ENCODE results near the gene PTH2R.

GRCh38 chr2:208407667-208408066, 1.1 kb downstream of the PTH2R start:
- TF ChIP-seq, protein P1, sequence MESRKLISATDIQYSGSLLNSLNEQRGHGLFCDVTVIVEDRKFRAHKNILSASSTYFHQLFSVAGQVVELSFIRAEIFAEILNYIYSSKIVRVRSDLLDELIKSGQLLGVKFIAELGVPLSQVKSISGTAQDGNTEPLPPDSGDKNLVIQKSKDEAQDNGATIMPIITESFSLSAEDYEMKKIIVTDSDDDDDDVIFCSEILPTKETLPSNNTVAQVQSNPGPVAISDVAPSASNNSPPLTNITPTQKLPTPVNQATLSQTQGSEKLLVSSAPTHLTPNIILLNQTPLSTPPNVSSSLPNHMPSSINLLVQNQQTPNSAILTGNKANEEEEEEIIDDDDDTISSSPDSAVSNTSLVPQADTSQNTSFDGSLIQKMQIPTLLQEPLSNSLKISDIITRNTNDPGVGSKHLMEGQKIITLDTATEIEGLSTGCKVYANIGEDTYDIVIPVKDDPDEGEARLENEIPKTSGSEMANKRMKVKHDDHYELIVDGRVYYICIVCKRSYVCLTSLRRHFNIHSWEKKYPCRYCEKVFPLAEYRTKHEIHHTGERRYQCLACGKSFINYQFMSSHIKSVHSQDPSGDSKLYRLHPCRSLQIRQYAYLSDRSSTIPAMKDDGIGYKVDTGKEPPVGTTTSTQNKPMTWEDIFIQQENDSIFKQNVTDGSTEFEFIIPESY (IDR thresholded peaks at IDR 0.05; ENCODE audit: borderline replicate concordance, low read depth), result no peak
- TF ChIP-seq CTCF (IDR thresholded peaks at IDR 0.05) (peak; percentile 39), FOXM1 (IDR thresholded peaks at IDR 0.05; ENCODE audit: low read depth) (no peak), RFX5 (IDR thresholded peaks at IDR 0.05; ENCODE audit: low read length) (no peak), REST (IDR thresholded peaks at IDR 0.05; ENCODE audit: low read depth, low read length) (no peak), POLR2AphosphoS5 (IDR thresholded peaks at IDR 0.05; ENCODE audit: low read depth, low read length) (no peak), ELF1 (IDR thresholded peaks at IDR 0.05) (no peak), SIN3A (IDR thresholded peaks at IDR 0.05; ENCODE audit: borderline replicate concordance, low read depth, low read length) (no peak), GABPA (IDR thresholded peaks at IDR 0.05; ENCODE audit: low read depth) (no peak), EZH2phosphoT487 (IDR thresholded peaks at IDR 0.05; ENCODE audit: borderline replicate concordance, low read depth) (no peak), YY1 (IDR thresholded peaks at IDR 0.05; ENCODE audit: low read depth) (no peak), RAD21 (IDR thresholded peaks at IDR 0.05; ENCODE audit: low read length) (peak; percentile 62), TCF12 (IDR thresholded peaks at IDR 0.05) (no peak)
- TF ChIP-seq, protein P2, sequence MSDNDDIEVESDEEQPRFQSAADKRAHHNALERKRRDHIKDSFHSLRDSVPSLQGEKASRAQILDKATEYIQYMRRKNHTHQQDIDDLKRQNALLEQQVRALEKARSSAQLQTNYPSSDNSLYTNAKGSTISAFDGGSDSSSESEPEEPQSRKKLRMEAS (IDR thresholded peaks at IDR 0.05; ENCODE audit: low read depth), result no peak
